H9 (cell line): ENCODE measurements around the gene CAMK2B. TPM values are rescaled to one million over a fixed set of nuclear protein-coding genes. Genes with fewer than 3 reads are reported as not detected.

Experiments used
- DNase-seq: peaks from one replicate; pipeline ENCODE4 v3.0.0-alpha.2; 2017
- H2AFZ ChIP-seq: one replicate; pipeline ENCODE4 v1.6.1; 2013; ENCODE audit warnings: mild to moderate bottlenecking, low read length, control low read depth, moderate library complexity
- H2AK5ac ChIP-seq: 2 replicates; pipeline ENCODE4 v1.6.1; 2013; ENCODE audit warnings: low read length, control low read depth, mixed read lengths; ENCODE audit not compliant: insufficient read length
- H2BK120ac ChIP-seq: one replicate; pipeline ENCODE4 v1.6.1; 2013; ENCODE audit warnings: low read depth, mild to moderate bottlenecking, low read length, control low read depth, inconsistent platforms; ENCODE audit not compliant: poor library complexity, severe bottlenecking
- H2BK12ac ChIP-seq: 2 replicates; pipeline ENCODE4 v1.6.1; 2013; ENCODE audit warnings: low read length, control low read depth, mixed read lengths, low read depth; ENCODE audit not compliant: insufficient read length
- H2BK15ac ChIP-seq: 2 replicates; pipeline ENCODE4 v1.6.1; 2013; ENCODE audit warnings: low read depth, low read length, control low read depth
- H2BK20ac ChIP-seq: one replicate; pipeline ENCODE4 v1.6.1; 2013; ENCODE audit warnings: low read depth, mild to moderate bottlenecking, low read length, control low read depth, inconsistent platforms; ENCODE audit not compliant: poor library complexity, severe bottlenecking
- H2BK5ac ChIP-seq: 2 replicates; pipeline ENCODE4 v1.6.1; 2013; ENCODE audit warnings: low read length, control low read depth, mixed read lengths; ENCODE audit not compliant: insufficient read length
- H3K14ac ChIP-seq: 2 replicates; pipeline ENCODE4 v1.6.1; 2013; ENCODE audit warnings: low read length, control low read depth; ENCODE audit not compliant: insufficient read depth
- H3K18ac ChIP-seq: 2 replicates; pipeline ENCODE4 v1.6.1; 2013; ENCODE audit warnings: low read depth, mild to moderate bottlenecking, mixed read lengths, low read length, control low read depth; ENCODE audit not compliant: insufficient read length
- H3K23ac ChIP-seq: 2 replicates; pipeline ENCODE4 v1.6.1; 2013; ENCODE audit warnings: low read length, control low read depth, mixed read lengths, low read depth; ENCODE audit not compliant: insufficient read length
- H3K23me2 ChIP-seq: 2 replicates; pipeline ENCODE4 v1.6.1; 2013; ENCODE audit warnings: low read depth, mild to moderate bottlenecking, mixed read lengths, low read length, control low read depth; ENCODE audit not compliant: insufficient read length, poor library complexity, severe bottlenecking
- H3K27ac ChIP-seq: 2 replicates; pipeline ENCODE4 v1.5.1; 2013; ENCODE audit warnings: low read length, control low read depth, mixed read lengths, low read depth; ENCODE audit not compliant: insufficient read length
- H3K27me3 ChIP-seq: 2 replicates; pipeline ENCODE4 v1.6.1; 2013; ENCODE audit warnings: low read length, control low read depth, inconsistent platforms; ENCODE audit not compliant: insufficient read depth
- H3K4ac ChIP-seq: 2 replicates; pipeline ENCODE4 v1.6.1; 2013; ENCODE audit warnings: low read depth, mild to moderate bottlenecking, control low read depth, inconsistent platforms, low read length, moderate library complexity
- H3K4me1 ChIP-seq: 2 replicates; pipeline ENCODE4 v1.6.1; 2013; ENCODE audit warnings: low read length, control low read depth, inconsistent platforms; ENCODE audit not compliant: insufficient read depth
- H3K4me2 ChIP-seq: 2 replicates; pipeline ENCODE4 v1.6.1; 2013; ENCODE audit warnings: low read length, control low read depth, mixed read lengths; ENCODE audit not compliant: insufficient read length, insufficient read depth
- H3K56ac ChIP-seq: 2 replicates; pipeline ENCODE4 v1.6.1; 2013; ENCODE audit warnings: low read depth, mild to moderate bottlenecking, mixed read lengths, low read length, control low read depth; ENCODE audit not compliant: insufficient read length
- H3K79me1 ChIP-seq: 2 replicates; pipeline ENCODE4 v1.6.1; 2013; ENCODE audit warnings: low read depth, mild to moderate bottlenecking, moderate library complexity, low read length, control low read depth, inconsistent platforms; ENCODE audit not compliant: insufficient read depth, poor library complexity, severe bottlenecking
- H3K79me2 ChIP-seq: 2 replicates; pipeline ENCODE4 v1.6.1; 2013; ENCODE audit warnings: low read length, control low read depth, inconsistent platforms; ENCODE audit not compliant: insufficient read depth
- H3K9ac ChIP-seq: 2 replicates; pipeline ENCODE4 v1.6.1; 2013; ENCODE audit warnings: low read length, control low read depth, mixed read lengths; ENCODE audit not compliant: insufficient read length; ENCODE audit errors: extremely low read depth
- H3K9me3 ChIP-seq: one replicate; pipeline ENCODE4 v1.6.1; 2013; ENCODE audit warnings: low read depth, low read length, inconsistent platforms; ENCODE audit not compliant: control insufficient read depth
- H3T11ph ChIP-seq: one replicate; pipeline ENCODE4 v1.6.1; 2013; ENCODE audit warnings: mild to moderate bottlenecking, low read length, control low read depth, inconsistent platforms
- H4K20me1 ChIP-seq: one replicate; pipeline ENCODE4 v1.6.1; 2013; ENCODE audit not compliant: control insufficient read depth, insufficient read length, insufficient read depth
- H4K5ac ChIP-seq: 2 replicates; pipeline ENCODE4 v1.6.1; 2013; ENCODE audit warnings: low read depth, mild to moderate bottlenecking, mixed read lengths, low read length, control low read depth; ENCODE audit not compliant: insufficient read length
- H4K8ac ChIP-seq: replicated peaks from 2 replicates; pipeline ENCODE4 v1.6.1; 2013; ENCODE audit warnings: low read length, control low read depth, mixed read lengths, low read depth; ENCODE audit not compliant: insufficient read length
- H4K91ac ChIP-seq: 2 replicates; pipeline ENCODE4 v1.6.1; 2013; ENCODE audit warnings: low read depth, mild to moderate bottlenecking, moderate library complexity, mixed read lengths, low read length, control low read depth; ENCODE audit not compliant: insufficient read length
- H3K27ac Mint-ChIP-seq, 3 experiments: 2 replicates in 2 of 3; 3 replicates in 1 of 3; pipeline ENCODE4 v1.8.0; 2020 to 2021; ENCODE audit warnings: mixed read lengths in 3 of 3, mild to moderate bottlenecking in 1 of 3, moderate library complexity in 1 of 3
- H3K27me3 Mint-ChIP-seq: 2 replicates; pipeline ENCODE4 v1.8.0; 2021; ENCODE audit warnings: low read depth, mild to moderate bottlenecking, moderate library complexity, mixed read lengths
- H3K36me3 Mint-ChIP-seq, 3 experiments: 2 replicates in 2 of 3; 3 replicates in 1 of 3; pipeline ENCODE4 v1.8.0; 2020 to 2021; ENCODE audit warnings: low read depth in 3 of 3, mixed read lengths in 3 of 3; ENCODE audit not compliant: insufficient read depth in 1 of 3
- H3K4me1 Mint-ChIP-seq, 2 experiments: 2 replicates each; pipeline ENCODE4 v1.8.0; 2020; ENCODE audit warnings: mixed read lengths in 2 of 2
- H3K4me3 Mint-ChIP-seq, 2 experiments: 2 replicates in 1 of 2; 3 replicates in 1 of 2; pipeline ENCODE4 v1.8.0; 2020 to 2021; ENCODE audit warnings: mild to moderate bottlenecking in 2 of 2, mixed read lengths in 2 of 2, moderate library complexity in 1 of 2
- H3K9me3 Mint-ChIP-seq, 2 experiments: 2 replicates in 1 of 2; 3 replicates in 1 of 2; pipeline ENCODE4 v1.8.0; 2020; ENCODE audit warnings: mild to moderate bottlenecking in 2 of 2, mixed read lengths in 2 of 2, moderate library complexity in 1 of 2
- WGBS: extraction: QIAGEN DNeasy Blood & Tissue Kit; methylation state at CpG from one replicate; pipeline ENCODE4 v1.1.7; 2013; ENCODE audit warnings: missing lambda C conversion rate, low lambda C conversion rate, mixed read lengths; ENCODE audit not compliant: insufficient read length; ENCODE audit errors: extremely low coverage; 5-methylcytosine and 5-hydroxymethylcytosine counted together
- total RNA-seq: library from RNA; stranded (reverse); gene quantifications from 2 replicates; pipeline ENCODE4 v1.2.1, GENCODE V29; 2021
- TF ChIP-seq, protein P1 (sequence below): fragments of 200-600 bp; sonication (generic); conservative IDR thresholded peaks from 3 replicates; pipeline ENCODE4 v1.8.0; 2021; ENCODE audit warnings: antibody characterized with exemption, mild to moderate bottlenecking

The CAMK2B gene
- total RNA-seq, 1 experiment from 2014 or later: 0.17 TPM

DNA sequence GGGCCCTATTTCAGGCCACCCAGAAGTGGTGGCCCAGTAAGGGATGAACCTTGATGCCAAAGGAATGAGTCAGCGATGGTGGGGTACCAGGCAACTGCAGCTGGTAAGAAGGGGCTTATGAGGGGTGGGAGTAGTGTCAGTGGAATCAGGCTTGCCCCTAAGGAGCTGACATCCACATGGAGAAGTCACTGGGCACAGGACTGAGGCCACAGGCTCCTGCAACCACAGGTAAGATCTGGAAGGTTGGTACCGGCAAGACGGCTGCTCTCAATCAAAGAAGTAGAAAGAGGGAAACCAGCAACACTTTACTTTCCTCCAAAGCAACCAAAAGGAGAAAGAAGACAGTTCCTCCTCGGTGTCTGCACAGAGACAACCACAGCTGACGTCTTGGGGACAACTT lies 138.7 kb downstream of the CAMK2B start:
- Histone ChIP-seq H4K5ac (no peak overlapping the region), H3T11ph (no peak overlapping the region), H3K4me2 (no peak overlapping the region), H2BK20ac (no peak overlapping the region), H2BK5ac (no peak overlapping the region), H4K20me1 (no peaks in the 10 kb centered on the region), H3K18ac (no peak overlapping the region), H3K27me3 (0 out of 2 replicates have a peak, but pooled peaks cover 2% of the 10 kb centered on the region), H3K4ac (no peak overlapping the region), H3K27ac (no peak overlapping the region), H4K8ac (no peak overlapping the region), H2BK12ac (no peak overlapping the region), H3K23me2 (no peaks in the 10 kb centered on the region), H2BK120ac (no peak overlapping the region), H2BK15ac (no peak overlapping the region), H2AFZ (no peak overlapping the region), H3K9ac (no peak overlapping the region), H3K79me2 (no peaks in the 10 kb centered on the region), H3K56ac (no peak overlapping the region), H3K14ac (no peak overlapping the region), H3K4me1 (no peaks in the 10 kb centered on the region), H3K79me1 (no peaks in the 10 kb centered on the region), H3K9me3 (peaks cover 7% of the 10 kb centered on the region), H3K23ac (no peak overlapping the region), H4K91ac (no peak overlapping the region), H2AK5ac (no peak overlapping the region)
- H3K9me3 Mint-ChIP-seq: peaks cover 11 to 12% of the 10 kb centered on the region in 2 experiments; a peak in 4 of 5 replicates
- TF ChIP-seq, protein P1, sequence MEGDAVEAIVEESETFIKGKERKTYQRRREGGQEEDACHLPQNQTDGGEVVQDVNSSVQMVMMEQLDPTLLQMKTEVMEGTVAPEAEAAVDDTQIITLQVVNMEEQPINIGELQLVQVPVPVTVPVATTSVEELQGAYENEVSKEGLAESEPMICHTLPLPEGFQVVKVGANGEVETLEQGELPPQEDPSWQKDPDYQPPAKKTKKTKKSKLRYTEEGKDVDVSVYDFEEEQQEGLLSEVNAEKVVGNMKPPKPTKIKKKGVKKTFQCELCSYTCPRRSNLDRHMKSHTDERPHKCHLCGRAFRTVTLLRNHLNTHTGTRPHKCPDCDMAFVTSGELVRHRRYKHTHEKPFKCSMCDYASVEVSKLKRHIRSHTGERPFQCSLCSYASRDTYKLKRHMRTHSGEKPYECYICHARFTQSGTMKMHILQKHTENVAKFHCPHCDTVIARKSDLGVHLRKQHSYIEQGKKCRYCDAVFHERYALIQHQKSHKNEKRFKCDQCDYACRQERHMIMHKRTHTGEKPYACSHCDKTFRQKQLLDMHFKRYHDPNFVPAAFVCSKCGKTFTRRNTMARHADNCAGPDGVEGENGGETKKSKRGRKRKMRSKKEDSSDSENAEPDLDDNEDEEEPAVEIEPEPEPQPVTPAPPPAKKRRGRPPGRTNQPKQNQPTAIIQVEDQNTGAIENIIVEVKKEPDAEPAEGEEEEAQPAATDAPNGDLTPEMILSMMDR: no peak
- H3K27ac Mint-ChIP-seq: no peak overlapping the region; a peak in 1 of 7 replicates
- H3K4me3 Mint-ChIP-seq: no peak overlapping the region
- peaks cover 14% of the 10 kb centered on the region for H3K27me3 Mint-ChIP-seq
- peaks cover 0 to 7% (median 2%) of the 10 kb centered on the region in 3 experiments; a peak in 2 of 7 replicates for H3K36me3 Mint-ChIP-seq
- no CpG with 5 or more reads among the region's 5 CpGs for WGBS
- no peak for DNase-seq
- peaks cover 20 to 24% of the 10 kb centered on the region in 2 experiments for H3K4me1 Mint-ChIP-seq
